RWPE2 (cell line): ENCODE data around the gene MYOM3.
A peak's percentile ranks its signal among the peaks of the same experiment; 100 is the strongest.

Experiments used
- ATAC-seq: fragments of 200-7000 bp; cut with Tn5 transposase; 3 replicates; pipeline ENCODE4 v1.9.1; 2021; ENCODE audit warnings: low read depth
- DNase-seq: peaks from one replicate; pipeline ENCODE4 v3.0.0-alpha.2; 2020; ENCODE audit warnings: low spot score
- H3K27ac ChIP-seq: fragments of 450-650 bp; 2 replicates; pipeline ENCODE4 v1.5.1; 2017; ENCODE audit warnings: mild to moderate bottlenecking; ENCODE audit not compliant: poor library complexity, severe bottlenecking
- H3K27me3 ChIP-seq: fragments of 250-450 bp; sonication (Bioruptor Pico); 2 replicates; pipeline ENCODE4 v1.5.1; 2021; ENCODE audit warnings: mild to moderate bottlenecking, moderate library complexity; ENCODE audit not compliant: insufficient read depth, poor library complexity, severe bottlenecking
- H3K36me3 ChIP-seq: fragments of 250-450 bp; sonication (Bioruptor Pico); 2 replicates; pipeline ENCODE4 v1.5.1; 2020; ENCODE audit warnings: low read depth, mild to moderate bottlenecking, moderate library complexity
- H3K4me1 ChIP-seq: fragments of 250-450 bp; sonication (Bioruptor Pico); 2 replicates; pipeline ENCODE4 v1.5.1; 2021; ENCODE audit warnings: mild to moderate bottlenecking, moderate library complexity; ENCODE audit not compliant: insufficient read depth, poor library complexity, severe bottlenecking
- H3K4me3 ChIP-seq: fragments of 250-450 bp; sonication (Bioruptor Pico); 2 replicates; pipeline ENCODE4 v1.5.1; 2021; ENCODE audit warnings: mild to moderate bottlenecking, moderate library complexity; ENCODE audit not compliant: severe bottlenecking
- H3K9me3 ChIP-seq: fragments of 250-450 bp; sonication (Bioruptor Pico); 2 replicates; pipeline ENCODE4 v1.5.1; 2021; ENCODE audit warnings: mild to moderate bottlenecking, moderate library complexity; ENCODE audit not compliant: severe bottlenecking
- CTCF ChIP-seq: fragments of 450-650 bp; IDR thresholded peaks from one replicate; pipeline ENCODE4 v1.5.1; 2017; ENCODE audit warnings: mild to moderate bottlenecking, moderate library complexity; ENCODE audit not compliant: poor library complexity, severe bottlenecking

MYOM3 gene

GRCh38 chr1:24074817-24075589 is 36.9 kb downstream of the MYOM3 start:
- Histone ChIP-seq H3K9me3 (no peaks in the 10 kb centered on the region), H3K27me3 (no peaks in the 10 kb centered on the region), H3K4me1 (no peaks in the 10 kb centered on the region), H3K36me3 (no peaks in the 10 kb centered on the region), H3K4me3 (no peak overlapping the region), H3K27ac (no peak overlapping the region)
- DNase-seq: no peak
- peak; percentile 18 for TF ChIP-seq CTCF
- 0 out of 3 replicates have a peak, but pooled peaks have one; percentile 26 for ATAC-seq

GRCh38 chr1:24074196-24074595 is 37.7 kb downstream of the MYOM3 start:
- Histone ChIP-seq H3K27me3 (no peaks in the 10 kb centered on the region), H3K36me3 (no peaks in the 10 kb centered on the region), H3K4me3 (no peak overlapping the region), H3K9me3 (no peaks in the 10 kb centered on the region), H3K27ac (no peak overlapping the region), H3K4me1 (no peaks in the 10 kb centered on the region)
- no peak for ATAC-seq
- DNase-seq: no peak
- no peak for TF ChIP-seq CTCF

- no peak for TF ChIP-seq CTCF
- H3K36me3 ChIP-seq: no peaks in the 10 kb centered on the region
- no peak overlapping the region for H3K4me3 ChIP-seq
- DNase-seq: no peak
- no peak; the same call in 2 of the 3 replicates for ATAC-seq
- H3K4me1 ChIP-seq: no peaks in the 10 kb centered on the region
- H3K9me3 ChIP-seq: no peaks in the 10 kb centered on the region
- no peaks in the 10 kb centered on the region for H3K27me3 ChIP-seq
- H3K27ac ChIP-seq: no peak overlapping the region
These were observed 40.0 kb downstream of the MYOM3 start for GRCh38 chr1:24071941-24072340.

GRCh38 chr1:24070821-24071393 is 41.0 kb downstream of the MYOM3 start:
- Histone ChIP-seq H3K36me3 (no peaks in the 10 kb centered on the region), H3K27me3 (no peaks in the 10 kb centered on the region), H3K4me3 (no peak overlapping the region), H3K9me3 (no peaks in the 10 kb centered on the region), H3K27ac (no peak overlapping the region), H3K4me1 (no peaks in the 10 kb centered on the region)
- ATAC-seq (peak; percentile 86), DNase-seq (no peak)
- peak; percentile 91 for TF ChIP-seq CTCF

- Histone ChIP-seq H3K4me1 (no peaks in the 10 kb centered on the region), H3K27ac (no peak overlapping the region), H3K27me3 (no peaks in the 10 kb centered on the region), H3K4me3 (no peak overlapping the region), H3K36me3 (no peaks in the 10 kb centered on the region), H3K9me3 (no peaks in the 10 kb centered on the region)
- ATAC-seq (no peak), DNase-seq (no peak)
- TF ChIP-seq CTCF: no peak
These were observed 42.1 kb downstream of the MYOM3 start for GRCh38 chr1:24069817-24070216.
